ENCODE measurements around the gene CPNE6. TPM values are rescaled to one million over a fixed set of nuclear protein-coding genes. Genes with fewer than 3 reads are reported as not detected.

CPNE6 gene
- total and polyA plus RNA-seq, 2 of the 13 experiments (the other 11 are each of a cell fraction or from before 2014, with no cell fraction given), result not detected

GRCh38 chr14:24113801-24114531 is 42.6 kb downstream of the CPNE6 start (continued):
- TF ChIP-seq GLI4 (CRISPR knock-in tag; IDR thresholded peaks at IDR 0.05; ENCODE audit: borderline replicate concordance), result peak; percentile 98; the same call in 1 of the 2 replicates
- peak; percentile 98 for TF ChIP-seq ZNF713 (CRISPR knock-in tag; IDR thresholded peaks at IDR 0.05)
- TF ChIP-seq CEBPB (IDR thresholded peaks at IDR 0.05; ENCODE audit: borderline replicate concordance, low read depth, low read length), result peak; percentile 100
- peak; percentile 98; the same call in 1 of the 2 replicates for TF ChIP-seq FIP1L1 (IDR thresholded peaks at IDR 0.05; ENCODE audit: borderline replicate concordance, insufficient read depth, low read depth, low read length)
- no peak for TF ChIP-seq SMARCE1 (IDR thresholded peaks at IDR 0.05; ENCODE audit: borderline replicate concordance)
- TF ChIP-seq, protein P1, sequence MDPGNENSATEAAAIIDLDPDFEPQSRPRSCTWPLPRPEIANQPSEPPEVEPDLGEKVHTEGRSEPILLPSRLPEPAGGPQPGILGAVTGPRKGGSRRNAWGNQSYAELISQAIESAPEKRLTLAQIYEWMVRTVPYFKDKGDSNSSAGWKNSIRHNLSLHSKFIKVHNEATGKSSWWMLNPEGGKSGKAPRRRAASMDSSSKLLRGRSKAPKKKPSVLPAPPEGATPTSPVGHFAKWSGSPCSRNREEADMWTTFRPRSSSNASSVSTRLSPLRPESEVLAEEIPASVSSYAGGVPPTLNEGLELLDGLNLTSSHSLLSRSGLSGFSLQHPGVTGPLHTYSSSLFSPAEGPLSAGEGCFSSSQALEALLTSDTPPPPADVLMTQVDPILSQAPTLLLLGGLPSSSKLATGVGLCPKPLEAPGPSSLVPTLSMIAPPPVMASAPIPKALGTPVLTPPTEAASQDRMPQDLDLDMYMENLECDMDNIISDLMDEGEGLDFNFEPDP (CRISPR knock-in tag; conservative IDR thresholded peaks at IDR 0.05), result no peak
- peak; percentile 49; the same call in 1 of the 2 replicates for TF ChIP-seq ZNF510 (CRISPR knock-in tag; IDR thresholded peaks at IDR 0.05; ENCODE audit: low read depth)
- TF ChIP-seq GMEB1 (CRISPR knock-in tag; IDR thresholded peaks at IDR 0.05; ENCODE audit: borderline replicate concordance), result peak; percentile 77
- no peak; the same call in 1 of the 2 replicates for TF ChIP-seq MAFF (IDR thresholded peaks at IDR 0.05; ENCODE audit: low read depth, low read length)
- TF ChIP-seq ZNF335 (CRISPR knock-in tag; IDR thresholded peaks at IDR 0.05), result peak; percentile 94
- TF ChIP-seq ZNF136 (CRISPR knock-in tag; IDR thresholded peaks at IDR 0.05; ENCODE audit: low read depth), result peak; percentile 97
- TF ChIP-seq SOX13 (IDR thresholded peaks at IDR 0.05), result peak; percentile 75
- peak; percentile 90 to 99 for TF ChIP-seq SOX13 (CRISPR knock-in tag; conservative IDR thresholded peaks at IDR 0.05 in 1 of 2, IDR thresholded peaks at IDR 0.05 in 1 of 2)
- peak; percentile 100 for TF ChIP-seq TAF15 (IDR thresholded peaks at IDR 0.05; ENCODE audit: low read depth, low read length, poor library complexity, severe bottlenecking)
- TF ChIP-seq CBX5 (CRISPR knock-in tag; IDR thresholded peaks at IDR 0.05; ENCODE audit: borderline replicate concordance), result peak; percentile 99
- no peak for TF ChIP-seq CEBPZ (IDR thresholded peaks at IDR 0.05; ENCODE audit: low read length)
- 0 out of 2 replicates have a peak, but pooled peaks have one; percentile 96 for TF ChIP-seq HMGA1 (CRISPR knock-in tag; conservative IDR thresholded peaks at IDR 0.05)
- no peak for TF ChIP-seq XRCC5 (optimal IDR thresholded peaks at IDR 0.05; ENCODE audit: low read length)

Data from HepG2 (cell line).